Stimulated activated CD8-positive, alpha-beta memory T cell treated with anti-CD3 and anti-CD28 coated beads, Interleukin-7, amount 100 ng/mL, for 24 hours (primary cell): ENCODE data around the gene INPP5A.

Experiments
- DNase-seq: peaks from one replicate; pipeline ENCODE4 v3.0.0-alpha.2; 2020; ENCODE audit warnings: low read depth

The INPP5A gene

DNA sequence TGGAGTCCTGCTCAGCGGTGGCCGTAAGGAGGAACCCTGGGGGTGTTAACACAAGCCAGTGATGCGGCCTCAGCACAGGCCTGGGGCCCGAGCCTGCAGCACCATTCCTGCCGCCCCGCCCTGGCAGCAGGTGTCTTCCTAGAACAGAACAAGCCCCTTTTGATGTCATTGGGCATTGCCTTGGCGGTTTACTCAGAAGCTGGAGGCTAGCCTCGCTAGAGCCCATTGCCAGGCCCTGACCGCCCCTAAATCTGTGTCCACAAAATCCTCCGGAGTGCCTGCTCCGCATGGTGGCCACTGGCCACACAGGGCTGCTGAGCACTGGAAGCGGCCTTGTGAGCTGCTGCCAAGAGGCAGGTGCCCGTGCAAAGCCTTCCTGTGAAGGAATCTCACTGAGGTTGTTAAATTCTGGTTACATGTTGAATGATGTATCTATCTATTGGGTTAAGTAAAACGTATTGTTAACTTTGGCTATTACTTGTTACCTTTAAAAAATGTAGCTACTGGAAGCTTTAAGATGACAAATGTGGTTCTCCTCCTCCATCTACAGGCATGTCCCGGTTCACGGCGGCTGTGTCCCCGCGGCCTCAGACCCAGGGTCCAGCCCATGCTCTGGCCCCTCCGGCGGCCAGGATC is 1.2 kb upstream of the INPP5A start:
- DNase-seq, result no peak

DNA sequence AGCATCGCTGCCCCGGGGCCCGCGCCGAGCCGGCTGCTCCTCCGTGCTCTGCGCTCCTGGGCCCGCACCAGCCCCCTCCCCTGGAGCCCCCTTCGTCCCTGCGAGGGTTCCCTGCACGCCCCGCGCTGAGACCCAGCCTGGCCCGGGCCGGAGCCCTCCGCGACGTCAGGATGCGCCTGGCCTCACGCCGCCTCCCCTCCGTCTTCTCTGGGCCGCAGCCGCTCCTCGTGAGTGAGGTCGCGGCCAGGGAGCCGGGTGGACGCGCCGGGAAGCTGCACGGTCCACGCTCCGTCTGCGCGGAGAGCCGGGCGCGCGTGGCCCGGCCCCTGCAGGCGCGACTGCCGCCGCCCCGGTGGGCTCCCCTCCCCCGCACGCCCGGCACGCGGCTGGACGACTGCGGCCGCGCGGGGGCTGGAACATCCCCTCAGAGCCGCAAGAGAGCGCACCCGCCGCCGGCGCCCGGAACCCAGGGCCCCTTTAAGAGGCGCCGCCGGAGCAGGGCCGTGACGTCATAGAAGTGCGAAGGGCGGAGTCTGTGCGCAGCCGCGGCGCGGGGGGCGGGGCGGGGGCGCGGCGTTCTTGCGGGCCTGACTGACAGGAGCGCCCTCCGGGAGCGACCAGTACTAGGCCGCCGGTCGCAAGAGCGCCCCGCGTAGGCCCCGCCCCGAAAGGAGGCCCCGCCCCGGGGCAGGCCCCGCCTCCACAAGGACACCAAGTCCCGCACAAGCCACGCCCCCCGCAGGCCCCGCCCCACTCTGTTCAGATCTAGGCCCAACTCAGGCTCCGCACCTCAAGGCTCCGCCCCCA is 507 bp upstream of the INPP5A start:
- peak; percentile 100 for DNase-seq

DNA sequence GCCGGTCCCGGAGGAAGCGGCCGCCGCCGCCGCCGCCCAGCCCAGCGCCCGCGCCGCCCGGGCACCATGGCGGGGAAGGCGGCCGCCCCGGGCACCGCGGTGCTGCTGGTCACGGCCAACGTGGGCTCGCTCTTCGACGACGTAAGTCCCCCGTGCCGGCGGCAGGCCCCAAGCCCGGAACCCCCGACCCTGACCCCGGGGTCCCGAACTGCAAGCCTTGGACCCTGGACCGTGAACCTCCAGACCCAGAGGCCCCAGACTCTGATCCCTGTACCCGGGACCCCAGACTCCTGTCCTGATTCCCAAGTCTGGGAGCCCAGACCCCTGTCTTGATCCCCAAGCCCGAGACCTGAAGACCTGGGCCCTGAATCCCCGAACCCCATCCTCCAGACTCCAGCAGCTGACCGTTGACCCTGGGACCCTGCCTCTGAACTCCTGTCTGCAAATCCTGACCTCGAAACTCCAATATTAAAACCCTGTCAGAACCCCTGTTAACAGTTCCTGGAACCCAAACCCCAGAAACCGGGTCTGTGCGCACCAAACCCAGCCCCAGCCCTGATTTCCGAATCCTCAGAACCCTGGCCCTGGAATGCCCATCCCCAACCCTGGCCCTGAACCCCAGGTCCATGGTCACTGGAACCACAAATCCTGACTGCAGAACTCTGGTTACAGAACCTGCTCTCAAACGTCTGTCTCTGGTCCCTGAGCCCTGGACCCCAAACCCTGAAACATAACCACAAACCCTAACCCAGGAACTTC is 623 bp downstream of the INPP5A start:
- no peak for DNase-seq

DNA sequence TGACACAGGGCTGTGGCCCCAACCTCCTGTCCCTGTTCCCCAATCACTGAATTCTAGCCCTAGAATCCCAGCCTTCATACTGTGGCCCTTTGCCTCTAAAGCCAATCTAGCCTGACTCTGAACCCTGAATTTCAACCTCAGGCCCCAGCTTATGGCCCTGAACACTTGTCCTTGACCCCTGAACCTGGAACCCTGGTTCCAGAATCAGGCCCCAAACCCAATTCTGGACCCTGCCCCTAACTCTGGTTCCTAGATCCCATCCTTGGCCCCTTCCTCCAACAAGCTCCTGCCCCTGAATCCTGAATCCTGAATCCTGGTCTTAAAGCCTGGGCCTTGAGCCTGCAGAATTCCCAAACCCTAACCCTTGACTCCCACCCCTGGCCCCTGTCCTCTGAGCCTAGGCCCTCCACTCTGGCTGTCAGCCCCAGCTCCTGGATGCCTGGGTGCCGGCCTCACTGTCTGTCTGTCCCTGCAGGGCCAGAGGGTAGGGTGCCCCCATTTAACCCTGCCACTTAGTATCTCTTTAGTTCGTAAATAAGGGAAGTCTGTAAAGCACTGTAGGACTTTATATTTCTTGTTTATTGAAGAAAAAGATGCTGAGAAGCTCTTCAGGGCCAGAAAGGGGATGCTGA is 1.3 kb downstream of the INPP5A start:
- no peak for DNase-seq

DNA sequence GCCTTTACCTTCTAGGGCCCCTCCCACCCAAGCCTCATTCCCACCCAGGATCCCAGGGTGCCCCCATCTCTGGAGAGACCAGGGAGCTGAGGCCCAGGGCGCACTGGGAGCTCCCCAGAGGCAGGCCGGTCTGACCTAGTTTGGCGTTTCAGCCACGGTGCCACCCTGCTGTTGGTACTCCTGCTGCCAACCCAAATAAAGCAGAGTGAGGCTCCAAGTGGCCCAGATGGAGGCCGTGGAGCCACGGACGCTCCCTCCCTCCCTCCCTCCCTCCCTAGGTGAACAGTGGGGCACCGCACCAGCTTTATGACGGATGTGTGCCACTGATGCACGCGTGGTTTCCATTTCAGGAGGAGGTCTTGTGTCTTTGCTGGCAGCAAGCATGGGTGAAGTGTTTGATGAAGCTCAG is 1.8 kb downstream of the INPP5A start:
- DNase-seq, result no peak

DNA sequence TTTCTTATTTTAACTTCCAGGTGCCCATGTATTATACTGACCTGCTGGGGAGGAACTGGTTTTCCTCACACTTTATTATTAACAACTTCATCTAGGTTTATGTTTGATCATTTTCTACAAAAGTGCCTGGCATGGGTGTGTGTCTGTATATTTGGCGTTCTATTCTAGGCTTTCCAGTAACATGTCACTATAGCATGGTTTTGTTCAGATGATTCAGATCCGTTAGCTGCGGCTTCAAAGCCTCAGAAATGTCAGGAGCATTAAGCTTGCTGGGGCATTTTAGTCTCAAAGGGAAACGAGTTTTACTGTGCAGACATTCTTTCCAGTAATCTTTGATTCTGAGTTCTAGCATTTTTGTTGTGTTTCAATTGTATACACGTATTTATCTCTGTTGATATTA is 2.3 kb downstream of the INPP5A start:
- DNase-seq, result no peak

DNA sequence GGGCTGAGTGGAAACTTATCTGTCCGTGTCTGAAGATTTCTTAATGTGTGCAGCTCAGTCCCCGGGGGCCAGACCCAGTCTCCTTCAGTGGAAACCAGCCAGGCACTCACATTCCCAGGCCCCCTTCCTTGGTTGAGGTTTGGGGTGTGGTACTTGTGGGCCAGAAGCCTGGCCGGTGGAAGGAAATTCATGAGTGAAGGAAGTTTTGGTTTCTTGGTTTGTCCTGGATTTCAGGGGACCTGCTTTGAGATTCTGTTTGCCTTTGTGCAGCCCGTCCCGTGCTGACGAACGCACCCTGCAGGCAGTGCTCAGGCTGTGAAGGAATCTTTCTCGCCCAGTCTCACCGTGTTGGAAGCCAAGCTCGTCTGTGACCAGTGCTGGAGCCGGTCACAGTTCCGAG is 2.9 kb downstream of the INPP5A start:
- no peak for DNase-seq

DNA sequence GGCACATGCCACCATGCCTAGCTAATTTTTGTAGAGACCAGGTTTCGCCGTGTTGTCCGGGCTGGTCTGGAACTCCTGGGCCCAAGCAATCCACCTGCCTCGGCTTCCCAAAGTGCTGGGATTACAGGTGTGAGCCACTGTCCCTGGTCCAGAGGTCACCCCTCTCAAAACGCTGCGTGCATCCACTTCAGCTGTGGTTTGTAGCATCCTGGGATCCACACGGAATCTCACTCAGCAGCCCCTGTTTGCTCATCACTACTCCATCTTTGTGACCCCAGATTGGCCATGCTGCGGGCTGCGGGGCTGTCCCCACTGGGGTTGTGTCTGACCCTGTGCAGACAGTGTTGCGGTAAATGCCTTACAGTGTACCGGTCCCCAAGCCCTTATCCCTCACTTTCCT is 3.5 kb downstream of the INPP5A start:
- no peak for DNase-seq

DNA sequence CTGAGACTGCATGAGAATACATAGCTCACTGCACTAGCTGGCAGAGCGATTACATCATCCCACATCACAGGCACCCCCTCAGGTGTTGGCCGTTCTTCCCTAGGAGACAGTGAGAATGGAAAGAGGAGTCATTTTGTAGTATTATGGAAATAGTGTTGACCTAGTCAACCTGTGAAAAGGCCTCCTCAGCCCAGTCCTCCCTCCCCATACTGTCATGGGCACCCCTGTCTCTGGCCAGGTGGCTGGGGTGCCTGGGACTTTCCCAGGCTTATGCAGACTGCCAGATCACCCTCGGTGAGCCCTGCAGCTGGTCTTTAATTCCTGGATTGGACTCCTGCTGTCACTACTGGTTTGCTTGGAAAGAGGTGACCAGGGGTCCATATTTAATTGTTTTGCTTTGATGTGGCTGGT is 4.0 kb downstream of the INPP5A start:
- DNase-seq, result no peak

DNA sequence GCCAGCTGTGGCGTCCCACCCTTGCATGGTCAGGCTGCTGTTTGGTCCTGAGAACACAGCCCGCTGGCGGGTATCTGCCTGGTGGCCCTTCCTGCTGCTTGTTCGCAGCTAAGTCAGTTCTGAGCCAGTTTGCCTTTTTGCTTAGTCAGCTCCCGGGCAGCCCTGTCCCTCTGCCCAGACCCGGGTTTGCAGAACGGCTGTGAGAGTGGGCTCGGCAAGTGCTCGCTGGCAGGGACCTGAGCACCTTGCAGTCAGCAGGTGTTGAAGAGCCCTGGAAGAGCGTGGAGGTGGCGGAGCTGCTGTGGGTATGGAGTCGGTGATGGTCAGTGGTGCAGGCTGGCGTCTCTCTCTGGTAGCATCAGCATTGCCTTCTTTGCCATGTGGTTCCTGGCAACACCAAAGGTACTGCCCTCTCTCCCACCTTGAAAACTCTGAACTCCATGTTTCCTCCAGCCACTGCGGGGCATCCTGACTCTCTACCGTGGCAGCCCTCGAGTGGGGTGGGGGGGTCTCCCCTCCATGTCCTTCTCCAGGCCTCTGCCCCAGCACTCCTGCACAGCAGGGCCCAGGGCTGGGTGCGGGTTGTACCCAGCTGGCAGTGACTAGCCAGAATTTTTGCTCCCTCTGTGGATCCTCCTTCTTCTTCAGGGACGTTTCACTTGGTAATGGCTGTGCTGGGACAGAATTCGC is 4.6 kb downstream of the INPP5A start:
- DNase-seq, result no peak

DNA sequence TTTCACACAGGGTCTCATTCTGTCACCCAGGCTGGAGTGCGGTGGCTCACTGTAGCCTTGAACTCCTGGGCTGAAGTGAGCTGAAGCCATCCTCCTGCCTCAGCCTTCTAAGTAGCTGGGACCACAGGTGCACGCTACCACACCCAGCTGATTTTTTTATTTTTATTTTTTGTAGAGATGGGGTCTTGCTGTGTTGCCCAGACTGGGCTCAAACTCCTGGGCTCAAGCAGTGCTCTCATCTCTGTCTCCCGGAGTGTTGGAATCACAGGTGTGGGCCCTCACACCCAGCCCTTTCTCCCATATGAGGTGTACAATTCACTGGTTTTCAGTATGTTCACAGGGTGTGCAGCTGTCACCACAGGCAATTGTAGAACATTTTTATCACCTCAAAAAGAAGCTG is 5.2 kb downstream of the INPP5A start:
- no peak for DNase-seq

DNA sequence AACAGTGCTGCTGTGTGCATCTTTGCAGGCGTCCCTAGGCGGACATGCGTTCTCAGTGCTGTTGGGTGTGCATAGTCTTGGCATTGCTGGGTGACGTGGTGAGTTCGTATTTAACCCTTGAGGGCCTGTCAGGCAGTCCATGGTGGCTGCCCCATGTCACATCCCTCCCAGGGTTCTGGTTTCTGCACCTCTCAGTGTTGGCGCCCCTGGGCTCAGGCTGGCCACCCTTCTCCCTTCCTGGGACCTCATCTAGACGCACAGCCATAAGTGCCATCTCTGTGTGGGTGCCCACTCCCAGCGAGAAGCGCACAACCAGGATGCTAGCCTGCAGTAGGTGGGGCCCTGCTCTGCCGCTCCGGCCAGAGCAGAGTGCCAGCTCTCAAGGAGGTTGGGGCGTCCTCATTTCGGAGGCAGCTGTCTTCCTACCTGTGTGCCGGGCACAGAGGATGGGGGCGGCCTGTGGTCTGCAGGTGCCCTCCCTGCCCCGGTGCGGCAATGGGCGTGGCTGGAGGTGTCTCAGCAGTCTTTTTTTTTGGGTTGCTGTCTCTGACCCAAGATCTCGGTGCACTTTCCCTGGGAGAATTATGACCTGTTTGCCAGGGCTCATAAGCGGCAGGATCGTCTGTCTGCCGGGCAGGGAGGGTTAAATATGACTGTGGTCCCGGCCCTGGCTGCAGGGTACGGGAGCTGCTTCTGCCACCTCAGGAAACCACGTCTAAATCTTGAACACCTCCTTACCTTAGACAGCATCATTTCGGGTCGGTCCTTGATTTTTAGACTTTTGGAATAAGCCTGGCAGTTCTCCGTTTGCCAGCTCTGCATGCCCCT is 6.5 kb downstream of the INPP5A start:
- no peak for DNase-seq

DNA sequence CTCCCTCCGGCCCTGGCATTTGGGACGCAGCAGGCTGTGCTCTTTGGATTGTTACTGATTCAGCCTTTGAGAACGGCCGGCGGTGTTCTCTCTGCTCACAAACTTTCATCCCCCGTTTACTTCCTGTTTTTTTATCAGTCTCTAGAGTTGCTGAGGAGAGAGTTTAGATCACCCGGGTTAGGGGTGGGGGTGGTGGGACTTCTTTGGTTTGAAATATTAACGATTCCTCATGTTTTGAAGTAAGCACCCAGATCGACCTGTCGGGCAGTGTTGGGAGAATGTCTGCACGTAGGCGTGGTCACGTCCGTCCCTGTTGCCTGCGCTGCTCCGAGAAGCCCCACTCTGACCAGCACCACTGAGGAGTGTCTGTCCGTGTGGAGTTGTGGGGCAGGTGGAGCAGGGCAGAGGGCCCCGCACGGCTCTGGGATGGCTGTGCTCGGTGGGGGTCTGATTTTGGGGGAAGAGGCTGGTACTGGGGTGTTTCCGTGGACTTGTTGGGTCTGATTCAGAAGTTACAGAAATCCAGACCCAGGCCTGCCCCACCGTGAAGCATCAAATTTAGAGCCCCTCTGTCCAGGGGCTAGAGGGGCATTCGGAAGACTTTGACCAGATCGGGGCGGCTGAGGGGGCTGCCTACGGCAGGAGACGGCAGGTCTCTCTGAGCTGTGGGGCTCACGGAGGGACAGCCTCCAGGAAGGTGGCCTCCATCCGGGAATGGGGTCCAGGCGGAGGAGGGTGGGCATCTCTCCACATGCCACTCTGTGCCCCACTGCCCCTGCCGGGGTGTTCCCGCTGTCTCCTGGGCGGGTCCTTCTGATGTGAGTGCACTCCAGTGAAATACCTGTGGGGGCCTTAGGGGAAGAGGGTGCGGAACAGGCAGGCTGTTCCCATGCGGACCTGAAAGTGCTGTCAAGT is 7.4 kb downstream of the INPP5A start:
- DNase-seq, result no peak

DNA sequence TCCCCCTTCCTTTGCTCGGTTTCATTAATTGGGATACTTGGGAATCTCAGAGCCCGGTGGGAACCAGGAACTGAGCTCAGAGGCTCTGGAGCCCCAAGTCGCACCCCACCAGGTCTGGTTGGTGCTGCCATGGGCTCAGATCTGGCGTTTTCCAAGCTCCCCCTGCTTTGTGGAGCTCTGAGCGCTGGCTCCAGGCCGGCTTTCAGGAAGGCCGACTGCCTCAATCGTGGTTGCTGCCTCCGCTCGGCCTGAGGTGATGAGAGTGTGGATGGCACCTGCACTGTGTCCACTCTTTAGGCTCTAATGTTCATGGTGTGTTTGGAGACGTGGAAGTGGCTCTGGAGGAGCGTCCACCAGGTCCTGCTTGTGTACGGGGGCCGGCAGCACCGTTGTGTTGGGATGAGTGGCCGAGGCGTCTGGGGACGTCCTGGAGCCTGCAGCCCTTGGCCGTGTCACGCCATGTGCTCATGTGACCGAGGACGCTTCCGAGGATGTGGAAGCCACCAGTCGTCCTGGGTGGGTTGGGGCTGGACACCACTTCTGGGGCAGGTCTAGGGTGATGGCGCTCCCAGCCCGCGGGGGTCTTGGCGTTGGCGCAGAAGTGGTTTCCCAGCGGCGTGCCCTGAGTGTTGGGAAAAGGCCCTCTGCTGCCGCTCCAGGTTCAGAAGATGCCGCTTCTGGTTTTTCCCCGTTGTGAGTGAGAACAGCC is 8.2 kb downstream of the INPP5A start:
- DNase-seq, result no peak

DNA sequence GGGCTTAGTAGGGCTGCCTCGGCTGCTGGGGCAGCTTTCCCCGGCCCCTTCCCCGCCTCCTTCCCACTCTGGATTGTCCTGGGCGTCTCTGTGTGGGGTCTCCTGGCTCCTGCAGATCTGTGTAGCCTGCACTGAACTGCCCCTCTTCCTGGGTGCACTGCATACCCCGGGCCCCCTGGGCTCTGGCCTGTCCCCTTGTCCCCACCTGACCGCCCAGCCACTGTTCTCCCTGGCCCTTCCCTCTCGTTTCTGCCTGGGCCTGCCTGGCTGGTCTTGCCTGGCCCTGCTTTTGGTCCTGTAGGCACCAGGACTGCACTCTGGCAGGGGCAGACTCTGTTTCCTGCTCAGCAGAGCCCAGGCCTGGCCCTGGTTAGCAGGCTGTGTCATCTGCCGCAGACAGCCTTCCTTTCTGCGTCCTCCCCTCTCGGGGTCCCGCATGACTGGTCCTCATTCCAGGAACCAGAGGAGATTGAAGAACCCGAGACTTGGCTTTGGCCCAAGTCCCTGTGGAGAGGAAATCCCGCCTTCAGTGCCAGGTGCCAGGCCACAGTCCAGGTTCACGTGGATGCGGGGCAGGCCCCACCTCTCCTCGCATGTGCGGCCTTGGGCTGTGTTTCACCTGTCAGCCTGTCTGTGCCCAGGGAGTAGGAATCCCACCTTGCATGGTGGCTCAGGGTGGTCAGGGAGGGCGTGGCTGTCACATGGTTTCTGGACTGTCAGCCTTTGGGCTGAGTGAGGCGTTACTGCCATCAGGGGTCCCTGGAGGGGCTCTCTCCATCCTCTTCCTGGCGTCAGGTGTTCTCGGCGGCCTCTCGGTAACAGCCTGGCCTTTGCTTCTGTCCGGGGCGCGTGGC is 9.2 kb downstream of the INPP5A start:
- no peak for DNase-seq

DNA sequence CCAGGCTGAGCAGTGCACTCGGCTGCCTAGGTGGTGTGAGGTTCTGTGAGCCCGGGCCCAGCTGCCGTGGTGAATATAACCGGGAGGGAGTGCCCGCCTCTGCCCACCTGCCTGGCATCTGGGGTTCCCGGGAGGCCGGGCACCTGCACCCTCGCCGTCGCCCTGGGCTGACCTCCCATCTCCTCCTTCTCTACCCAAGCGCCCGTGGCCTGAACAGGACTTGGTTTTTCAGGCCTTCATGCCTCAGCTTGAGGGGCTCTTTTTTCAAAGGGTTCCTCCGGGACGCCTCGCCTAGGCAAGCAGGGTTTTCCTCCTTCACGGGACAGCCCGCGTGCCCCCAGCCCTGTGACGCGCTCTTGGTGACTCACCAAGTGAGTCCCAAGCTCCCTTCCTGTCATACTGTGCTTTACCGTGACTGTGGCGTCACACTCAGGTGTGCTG is 9.9 kb downstream of the INPP5A start:
- DNase-seq, result no peak

DNA sequence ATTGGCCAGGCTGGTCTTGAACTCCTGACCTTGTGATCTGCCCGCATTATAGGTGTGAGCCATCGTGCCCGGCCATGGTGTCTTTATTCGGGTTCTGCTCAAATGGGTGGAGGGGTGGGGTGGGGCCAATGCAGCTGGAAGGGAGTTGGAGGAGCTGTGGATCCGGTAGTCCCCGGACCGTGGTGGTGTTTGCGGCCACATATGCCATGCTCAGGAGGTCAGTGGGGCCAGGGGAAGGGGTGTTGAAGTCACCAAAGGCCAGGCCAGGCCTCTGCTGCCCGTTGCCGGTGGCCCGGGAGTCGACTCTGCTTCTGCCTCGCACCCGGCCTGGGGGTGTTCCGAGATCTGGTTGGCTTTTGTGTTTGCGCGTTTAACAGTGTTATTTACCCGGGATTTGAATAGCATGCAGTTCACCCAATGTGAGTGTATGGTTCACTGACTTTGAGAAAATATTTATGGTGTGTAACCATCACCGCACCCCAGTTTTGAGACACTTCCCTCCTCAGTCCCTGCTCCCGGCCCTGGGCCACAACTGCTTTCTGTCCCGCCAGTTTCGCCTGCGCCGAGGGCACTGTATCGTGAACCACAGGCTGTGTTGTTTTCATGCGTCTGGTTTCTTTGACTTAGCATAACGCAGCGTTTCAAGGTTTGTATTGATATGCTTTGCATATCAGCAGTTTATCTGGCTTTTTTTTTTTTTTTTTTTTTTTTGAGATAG is 10.7 kb downstream of the INPP5A start:
- DNase-seq, result no peak

DNA sequence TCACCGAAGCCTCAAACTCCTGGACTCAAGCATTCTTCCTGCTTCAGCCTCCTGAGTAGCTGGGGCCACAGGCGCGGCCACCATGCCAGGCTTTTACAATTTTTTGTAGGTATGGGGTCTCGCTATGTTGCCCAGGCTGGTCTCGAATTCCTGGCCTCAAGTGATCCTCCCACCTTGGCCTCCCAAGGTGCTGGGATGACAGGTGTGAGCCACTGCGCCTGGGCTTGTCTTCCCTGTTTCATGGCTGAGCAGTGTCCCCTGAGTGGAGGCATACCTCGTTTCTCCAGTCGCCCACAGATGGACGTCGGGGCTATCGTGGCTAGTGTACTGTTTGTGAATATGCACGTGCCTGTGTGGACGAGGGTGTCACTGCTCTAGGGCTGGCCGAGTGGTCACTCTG is 11.3 kb downstream of the INPP5A start:
- no peak for DNase-seq
